Right lobe of liver (tissue), 6 donors: ENCODE results near the gene TNNI3. TPM values are rescaled to one million over a fixed set of nuclear protein-coding genes. Genes with fewer than 3 reads are reported as not detected.

Experiments
- ATAC-seq, 4 donors: fragments of 200-7000 bp; cut with Tn5 transposase; one replicate each; pipeline ENCODE4 v1.9.1; 2020; ENCODE audit warnings: mild to moderate bottlenecking in 4 of 4, moderate library complexity in 4 of 4
- DNase-seq, 3 donors: peaks; one replicate each; pipeline ENCODE4 v3.0.0-alpha.2; 2020
- H3K27ac ChIP-seq, 3 donors: fragments of 200-600 bp; one replicate each; pipeline ENCODE4 v1.8.0; 2022
- H3K27me3 ChIP-seq, 2 donors: fragments of 200-600 bp; one replicate each; pipeline ENCODE4 v1.8.0; 2022
- H3K36me3 ChIP-seq, 4 donors: fragments of 200-600 bp; sonication (generic) in 1 of 4; one replicate each; pipeline versions ENCODE4 v1.5.1 to v1.8.0; 2017 to 2022; ENCODE audit warnings: control low read depth in 1 of 4
- H3K4me1 ChIP-seq, 4 donors: fragments of 200-600 bp; sonication (generic) in 1 of 4; one replicate each; pipeline versions ENCODE4 v1.5.1 to v1.8.0; 2017 to 2022; ENCODE audit warnings: control low read depth in 1 of 4
- H3K4me3 ChIP-seq, 3 donors: fragments of 200-600 bp; one replicate each; pipeline ENCODE4 v1.8.0; 2022
- H3K9me3 ChIP-seq, 4 donors: fragments of 200-600 bp; sonication (generic) in 1 of 4; one replicate each; pipeline versions ENCODE4 v1.5.1 to v1.8.0; 2017 to 2022; ENCODE audit warnings: control low read depth in 1 of 4
- CTCF ChIP-seq, 4 donors: fragments of 200-600 bp in 3 of 4; fragments of 450-650 bp in 1 of 4; IDR thresholded peaks; one replicate each; pipeline versions ENCODE4 v1.5.1 to v1.8.0; 2016 to 2022; ENCODE audit warnings: antibody characterized with exemption in 4 of 4, mild to moderate bottlenecking in 2 of 4
- POLR2A ChIP-seq: fragments of 450-650 bp; IDR thresholded peaks from one replicate; pipeline ENCODE4 v1.6.1; 2017; ENCODE audit warnings: antibody characterized with exemption, mild to moderate bottlenecking
- WGBS: methylation state at CpG from one replicate; pipeline ENCODE4 v1.1.6; 2018; ENCODE audit warnings: low coverage, low lambda C conversion rate; ENCODE audit not compliant: insufficient coverage; ENCODE audit errors: missing lambda C conversion rate; 5-methylcytosine and 5-hydroxymethylcytosine counted together
- intact Hi-C, 2 donors: fragments of 100-400 bp; cut with DNase I; formaldehyde crosslinking; loops; one replicate each; pipeline versions ENCODE4 v1.11.2 to v1.14.1; 2022
- total RNA-seq, 6 experiments: library from RNA; depleted of rRNA in 2 of 6; stranded (reverse); fragments of >200 nt in 2 of 6; fragmentation: NEBNext Ultra II Directional in 3 of 6; extraction: Animal tissue kit (Norgen Biotek cat#: 25700) in 3 of 6; gene quantifications; one replicate each; pipeline versions ENCODE4 v1.1.0 to v1.2.4, GENCODE V29; 2016 to 2023
- donor health status: DM: no; HTN: yes; CAD: no.
- donor health status: DM: no; HTN: no; CAD: no.
- donor health status: DM: no; HTN: no; CAD: no.
- donor health status: DM: no; HTN: yes; CAD: no.
- donor health status: DM: no; HTN: yes; CAD: no.

TNNI3 gene
- total RNA-seq, 6 experiments from 2014 or later, result 0.43 to 0.83 (median 0.62) TPM; not detected in 3

GRCh38 chr19:55171440-55171839, 13.9 kb upstream of the TNNI3 start:
- H3K27me3 ChIP-seq, result peaks cover 0 to 19% of the 10 kb centered on the region in 2 donors

GRCh38 chr19:55169136-55169535, 11.6 kb upstream of the TNNI3 start:
- H3K4me3 ChIP-seq, result no peak overlapping the region
- no peaks in the 10 kb centered on the region for H3K9me3 ChIP-seq
- DNase-seq (no peak), ATAC-seq (no peak)
- intact Hi-C loops, result no loop called here
- H3K27me3 ChIP-seq, result peaks cover 0 to 7% of the 10 kb centered on the region in 2 donors
- 18% methylated on average over 2 of the region's 4 CpGs for WGBS
- TF ChIP-seq CTCF (IDR thresholded peaks at IDR 0.05) (no peak), POLR2A (no peak)
- H3K4me1 ChIP-seq, result peaks cover 0 to 5% (median 0%) of the 10 kb centered on the region in 4 donors
- H3K36me3 ChIP-seq, result no peaks in the 10 kb centered on the region
- no peak overlapping the region for H3K27ac ChIP-seq

More at GRCh38 chr19:55171440-55171839, 13.9 kb upstream of the TNNI3 start:
- 67% methylated on average over 5 of the region's 5 CpGs for WGBS
- no peaks in the 10 kb centered on the region for H3K9me3 ChIP-seq
- H3K4me3 ChIP-seq, result no peak overlapping the region
- ATAC-seq, result no peak
- no peak for DNase-seq
- no peaks in the 10 kb centered on the region for H3K36me3 ChIP-seq
- H3K27ac ChIP-seq, result no peak overlapping the region
- peaks cover 0 to 5% (median 0%) of the 10 kb centered on the region in 4 donors for H3K4me1 ChIP-seq
- intact Hi-C loops, result no loop called here
- TF ChIP-seq POLR2A (no peak), CTCF (IDR thresholded peaks at IDR 0.05) (no peak)

GRCh38 chr19:55166530-55167268, 9.2 kb upstream of the TNNI3 start, which contains the start of gene DNAAF3:
DNAAF3 (minus strand) TSS chr19:55166613; CDS start chr19:55166413, 200 bp downstream.
- Histone ChIP-seq H3K27me3 (peaks cover 0 to 8% of the 10 kb centered on the region in 2 donors), H3K27ac (no peak within 1 kb of the TSS), H3K36me3 (no peaks in the 10 kb centered on the region), H3K4me1 (peaks cover 0 to 5% (median 0%) of the 10 kb centered on the region in 4 donors), H3K9me3 (no peaks in the 10 kb centered on the region), H3K4me3 (peak within 1 kb of the TSS; percentile 36 to 54 (median 47))
- ATAC-seq, result peak; percentile 97 to 99 (median 98)
- TF ChIP-seq POLR2A (no peak), CTCF (IDR thresholded peaks at IDR 0.05) (no peak)
- intact Hi-C loops, result no loop called here
- under 1% methylated on average over 32 of the region's 33 CpGs for WGBS
- DNase-seq, result peak; percentile 92 to 97 (median 96)

GRCh38 chr19:55165952-55166529, 8.5 kb upstream of the TNNI3 start:
- ATAC-seq (peak; percentile 47 to 78 (median 64)), DNase-seq (peak in 2 of 3 donors; percentile 49 to 67)
- TF ChIP-seq POLR2A, result no peak
- peak; percentile 24 to 41 (median 32) for TF ChIP-seq CTCF (IDR thresholded peaks at IDR 0.05)
- intact Hi-C loops, result no loop called here
- H3K27me3 ChIP-seq, result peaks cover 0 to 15% of the 10 kb centered on the region in 2 donors
- H3K4me1 ChIP-seq, result peaks cover 0 to 5% (median 0%) of the 10 kb centered on the region in 4 donors
- H3K27ac ChIP-seq, result no peak overlapping the region
- H3K4me3 ChIP-seq, result peak overlapping the region; percentile 36 to 54 (median 47)
- H3K36me3 ChIP-seq, result no peaks in the 10 kb centered on the region
- no peaks in the 10 kb centered on the region for H3K9me3 ChIP-seq
- 10% methylated on average over 4 of the region's 34 CpGs for WGBS
